NCI-H187 treated with DMSO at 0.1 percent for 48 hours (cell line): ENCODE measurements around the gene ANK3.

ENCODE experiments used
- DNase-seq: peaks from one replicate; lab custom pipeline; 2025; lab: John Stamatoyannopoulos, UW

ANK3 gene

GRCh38 chr10:60389413-60390025 lies at the start of gene ANK3:
Gene ANK3 (minus strand): TSS chr10:60389875. CDS start chr10:60389538, 337 bp downstream.
- no peak for DNase-seq

GRCh38 chr10:60434418-60435046 lies 44.9 kb upstream of the ANK3 start:
- DNase-seq: no peak

- DNase-seq: no peak
These were observed 44.0 kb upstream of the ANK3 start for GRCh38 chr10:60433684-60434083.

- no peak for DNase-seq
These were observed 41.3 kb upstream of the ANK3 start for GRCh38 chr10:60430836-60431597.

GRCh38 chr10:60430017-60430416 lies 40.3 kb upstream of the ANK3 start:
- no peak for DNase-seq

- DNase-seq: no peak
These were observed 39.6 kb upstream of the ANK3 start for GRCh38 chr10:60429084-60429849.

- DNase-seq: no peak
These were observed 38.7 kb upstream of the ANK3 start for GRCh38 chr10:60428387-60428737.

- no peak for DNase-seq
These were observed 38.2 kb upstream of the ANK3 start for GRCh38 chr10:60427709-60428386.

GRCh38 chr10:60427148-60427547 lies 37.5 kb upstream of the ANK3 start:
- no peak for DNase-seq

- DNase-seq: no peak
These were observed 36.8 kb upstream of the ANK3 start for GRCh38 chr10:60426425-60426824.

GRCh38 chr10:60425392-60426110 lies 35.9 kb upstream of the ANK3 start:
- DNase-seq: no peak

GRCh38 chr10:60424971-60425370 lies 35.3 kb upstream of the ANK3 start:
- no peak for DNase-seq

- no peak for DNase-seq
These were observed 34.2 kb upstream of the ANK3 start for GRCh38 chr10:60423920-60424319.

GRCh38 chr10:60422809-60423208 lies 33.1 kb upstream of the ANK3 start:
- DNase-seq: no peak

- no peak for DNase-seq
These were observed 31.6 kb upstream of the ANK3 start for GRCh38 chr10:60420991-60421894.

GRCh38 chr10:60419249-60419648 lies 29.6 kb upstream of the ANK3 start:
- DNase-seq: no peak

- DNase-seq: no peak
These were observed 28.2 kb upstream of the ANK3 start for GRCh38 chr10:60417901-60418300.

GRCh38 chr10:60417024-60417423 lies 27.3 kb upstream of the ANK3 start:
- no peak for DNase-seq

- no peak for DNase-seq
These were observed 25.4 kb upstream of the ANK3 start for GRCh38 chr10:60414877-60415585.

GRCh38 chr10:60414111-60414510 lies 24.4 kb upstream of the ANK3 start:
- DNase-seq: no peak
